Vagina (tissue), 2 donors: Measurements from ENCODE around the gene CCL4.

Experiments
- CTCF ChIP-seq, 3 experiments: fragments of 450-650 bp in 2 of 3; fragments of 200-600 bp in 1 of 3; sonication (generic) in 1 of 3; IDR thresholded peaks; one replicate each; pipeline ENCODE4 v1.5.1; 2017 to 2019; ENCODE audit warnings: antibody characterized with exemption in 3 of 3, mild to moderate bottlenecking in 2 of 3, moderate library complexity in 2 of 3
- POLR2A ChIP-seq, 2 donors: fragments of 450-650 bp; IDR thresholded peaks; one replicate each; pipeline ENCODE4 v1.6.1; 2017; ENCODE audit warnings: antibody characterized with exemption in 2 of 2, mild to moderate bottlenecking in 2 of 2, moderate library complexity in 2 of 2
- POLR2AphosphoS5 ChIP-seq, 2 donors: sonication (generic); formaldehyde crosslinking; IDR thresholded peaks; one replicate each; pipeline ENCODE4 v1.9.0; 2017; ENCODE audit warnings: antibody characterized with exemption in 2 of 2, mild to moderate bottlenecking in 2 of 2, low read depth in 1 of 2; ENCODE audit not compliant: insufficient read depth in 1 of 2

- no peak for TF ChIP-seq CTCF (IDR thresholded peaks at IDR 0.05)
- TF ChIP-seq POLR2A (IDR thresholded peaks at IDR 0.05), result no peak
- TF ChIP-seq POLR2AphosphoS5 (IDR thresholded peaks at IDR 0.05; ENCODE audit: insufficient read depth in 1 of 2, low read depth in 1 of 2), result no peak
Observed at GRCh38 chr17:36120221-36120620, 16.6 kb downstream of the CCL4 start.
